Prostate gland (tissue), 2 donors: ENCODE measurements around the gene FUBP3.

Experiments
- CTCF ChIP-seq, 4 experiments: fragments of 200-600 bp in 2 of 4; fragments of 450-650 bp in 2 of 4; sonication (generic) in 2 of 4; IDR thresholded peaks; 1 replicate in 3 of 4; 2 replicates in 1 of 4; pipeline ENCODE4 v1.5.1; 2016 to 2019; ENCODE audit warnings: antibody characterized with exemption in 4 of 4, mild to moderate bottlenecking in 2 of 4, moderate library complexity in 2 of 4
- POLR2A ChIP-seq: fragments of 450-650 bp; IDR thresholded peaks from one replicate; pipeline ENCODE4 v1.6.1; 2016; ENCODE audit warnings: antibody characterized with exemption, mild to moderate bottlenecking

- no peak for TF ChIP-seq CTCF (IDR thresholded peaks at IDR 0.05)
- TF ChIP-seq POLR2A = no peak
Measured at GRCh38 chr9:130627051-130627450, 47.7 kb downstream of the FUBP3 start.
